Liver (tissue), 9 donors: ENCODE measurements around the gene C4B. TPM values are rescaled to one million over a fixed set of nuclear protein-coding genes. Genes with fewer than 3 reads are reported as not detected.
"Not testable (repeated sequence)": the region's sequence is repeated elsewhere in the genome, so short reads cannot be mapped to it uniquely, and the experiment has no call there.

Source experiments
- DNase-seq: peaks from one replicate; pipeline ENCODE4 v3.0.0-alpha.2; 2017; ENCODE audit warnings: low spot score
- H3K27ac ChIP-seq, 2 donors: one replicate each; pipeline ENCODE4 v1.7.0; 2013; ENCODE audit warnings: inconsistent platforms in 2 of 2, low read length in 2 of 2, control low read depth in 1 of 2, low read depth in 1 of 2, mild to moderate bottlenecking in 1 of 2
- H3K27me3 ChIP-seq, 4 donors: one replicate each; pipeline versions ENCODE4 v1.6.1 to v1.7.0; 2013; ENCODE audit warnings: low read length in 3 of 4, inconsistent platforms in 1 of 4, mild to moderate bottlenecking in 1 of 4, moderate library complexity in 1 of 4; ENCODE audit not compliant: control insufficient read depth in 4 of 4, insufficient read depth in 4 of 4
- H3K36me3 ChIP-seq, 4 donors: one replicate each; pipeline versions ENCODE4 v1.6.1 to v1.7.0; 2013; ENCODE audit warnings: low read length in 3 of 4, mild to moderate bottlenecking in 3 of 4, low read depth in 1 of 4, moderate library complexity in 1 of 4; ENCODE audit not compliant: control insufficient read depth in 4 of 4, insufficient read depth in 3 of 4
- H3K4me1 ChIP-seq, 4 donors: one replicate each; pipeline versions ENCODE4 v1.6.1 to v1.7.0; 2013; ENCODE audit warnings: low read length in 3 of 4, mild to moderate bottlenecking in 3 of 4, moderate library complexity in 1 of 4; ENCODE audit not compliant: control insufficient read depth in 4 of 4, insufficient read depth in 4 of 4
- H3K4me3 ChIP-seq, 3 donors: one replicate each; pipeline versions ENCODE4 v1.6.1 to v1.7.0; 2013; ENCODE audit warnings: low read length in 3 of 3, control low read depth in 1 of 3, low read depth in 1 of 3, mild to moderate bottlenecking in 1 of 3
- H3K9ac ChIP-seq, 2 donors: one replicate each; pipeline ENCODE4 v1.7.0; 2013; ENCODE audit warnings: low read length in 2 of 2, mild to moderate bottlenecking in 2 of 2, moderate library complexity in 2 of 2, control low read depth in 1 of 2, low read depth in 1 of 2
- H3K9me3 ChIP-seq, 4 donors: one replicate each; pipeline versions ENCODE4 v1.6.1 to v1.7.0; 2013; ENCODE audit warnings: low read length in 3 of 4; ENCODE audit not compliant: control insufficient read depth in 4 of 4
- ATF3 ChIP-seq: IDR thresholded peaks from 2 replicates; pipeline ENCODE4 v1.6.1; 2016; ENCODE audit warnings: antibody characterized with exemption
- FOXA1 ChIP-seq: IDR thresholded peaks from 2 replicates; pipeline ENCODE4 v1.6.1; 2016; ENCODE audit warnings: antibody characterized with exemption
- FOXA2 ChIP-seq: IDR thresholded peaks from 2 replicates; pipeline ENCODE4 v1.6.1; 2016; ENCODE audit warnings: antibody characterized with exemption
- GABPA ChIP-seq, 2 donors: IDR thresholded peaks in 1 of 2; conservative IDR thresholded peaks in 1 of 2; 2 replicates each; pipeline ENCODE4 v1.6.1; 2016; ENCODE audit warnings: antibody characterized with exemption in 2 of 2, mild to moderate bottlenecking in 1 of 2, moderate library complexity in 1 of 2
- HNF4A ChIP-seq, 2 donors: conservative IDR thresholded peaks; 2 replicates each; pipeline ENCODE4 v1.6.1; 2016; ENCODE audit warnings: antibody characterized with exemption in 2 of 2, mild to moderate bottlenecking in 2 of 2
- JUND ChIP-seq, 2 donors: IDR thresholded peaks; 2 replicates each; pipeline ENCODE4 v1.6.1; 2016; ENCODE audit warnings: antibody characterized with exemption in 2 of 2
- NR2F2 ChIP-seq: IDR thresholded peaks from 2 replicates; pipeline ENCODE4 v1.6.1; 2016; ENCODE audit warnings: antibody characterized with exemption
- RAD21 ChIP-seq, 2 donors: IDR thresholded peaks; 2 replicates each; pipeline ENCODE4 v1.6.1; 2016; ENCODE audit warnings: antibody characterized with exemption in 2 of 2, mild to moderate bottlenecking in 2 of 2
- REST ChIP-seq: IDR thresholded peaks from 2 replicates; pipeline ENCODE4 v1.6.1; 2016; ENCODE audit warnings: antibody characterized with exemption, mild to moderate bottlenecking
- RXRA ChIP-seq, 2 donors: IDR thresholded peaks; 2 replicates each; pipeline ENCODE4 v1.6.1; 2017 to 2018; ENCODE audit warnings: antibody characterized with exemption in 2 of 2, mild to moderate bottlenecking in 1 of 2
- SP1 ChIP-seq: IDR thresholded peaks from 2 replicates; pipeline ENCODE4 v1.6.1; 2018; ENCODE audit warnings: antibody characterized with exemption, mild to moderate bottlenecking
- TAF1 ChIP-seq: conservative IDR thresholded peaks from 2 replicates; pipeline ENCODE4 v1.6.1; 2016; ENCODE audit warnings: antibody characterized with exemption, mild to moderate bottlenecking
- YY1 ChIP-seq: IDR thresholded peaks from 2 replicates; pipeline ENCODE4 v1.6.1; 2016; ENCODE audit warnings: antibody characterized with exemption, mild to moderate bottlenecking
- WGBS: extraction: QIAGEN DNeasy Blood & Tissue Kit; methylation state at CpG from one replicate; pipeline ENCODE4 v1.1.7; 2013; 5-methylcytosine and 5-hydroxymethylcytosine counted together
- polyA plus RNA-seq, 2 donors: library from polyadenylated mRNA; stranded (reverse) in 1 of 2; unstranded in 1 of 2; fragments of 200-250 nt in 1 of 2; fragments of >200 nt in 1 of 2; fragmentation: Nextera tagmentation in 1 of 2; extraction: Ambion mirVana in 1 of 2; gene quantifications; one replicate each; pipeline versions ENCODE4 v1.2.1 to v1.2.3, GENCODE V29; 2013 to 2015
- total RNA-seq, 2 donors: library from RNA; depleted of rRNA; stranded (reverse); fragments of >200 nt; gene quantifications; one replicate each; pipeline ENCODE4 v1.2.3, GENCODE V29; 2014
- TF ChIP-seq, protein P1 (sequence below): IDR thresholded peaks from 2 replicates; pipeline ENCODE4 v1.6.1; 2016; ENCODE audit warnings: antibody characterized with exemption
- TF ChIP-seq, protein P2 (sequence below): IDR thresholded peaks from 2 replicates; pipeline ENCODE4 v1.6.1; 2016; ENCODE audit warnings: antibody characterized with exemption
- donor health status: healthy.
- donor health status: healthy.
- donor health status: healthy.
- donor health status: healthy.
- donor health status: healthy.

C4B gene
- total and polyA plus RNA-seq, 4 donors: 666 to 3,560 (median 1,406) TPM

DNA sequence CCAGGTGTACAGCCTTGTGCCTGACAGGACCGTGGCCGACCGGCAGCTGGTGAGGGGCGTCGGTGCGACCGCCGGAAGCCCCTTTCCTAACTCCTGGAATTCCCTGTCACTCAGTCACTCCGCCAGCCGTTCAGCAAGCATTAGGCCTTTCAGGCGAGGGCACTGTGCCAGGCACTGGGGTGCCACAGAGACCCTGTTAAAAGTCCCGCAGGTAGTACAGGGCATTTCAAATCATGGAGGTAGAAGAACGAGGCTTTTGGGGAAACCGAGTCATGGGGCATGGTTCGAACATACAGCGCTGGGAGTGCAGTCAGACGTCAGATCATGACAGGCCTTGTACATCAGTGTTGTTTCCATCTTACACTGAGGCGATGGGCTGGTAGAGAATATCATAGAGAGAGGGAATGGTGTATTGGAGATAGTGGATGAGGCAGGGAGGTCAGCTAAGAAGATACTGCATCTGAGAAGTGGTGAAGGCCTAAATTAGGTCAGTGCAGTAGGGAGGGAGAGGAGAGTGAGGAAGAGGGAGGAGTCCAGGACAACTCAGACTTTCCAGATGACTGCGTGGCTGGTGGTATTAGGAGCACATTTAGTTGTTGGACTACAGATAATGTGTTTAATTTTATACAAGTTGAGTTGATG is 41.8 kb upstream of the C4B start:
- H3K4me3 ChIP-seq: peak overlapping the region; percentile 69 to 93 (median 78)
- 12% methylated on average over 19 of the region's 19 CpGs for WGBS
- H3K9me3 ChIP-seq: no peaks in the 10 kb centered on the region
- H3K27ac ChIP-seq: peak overlapping the region; percentile 98 to 99
- peaks cover 6 to 27% (median 12%) of the 10 kb centered on the region in 4 donors for H3K36me3 ChIP-seq
- TF ChIP-seq HNF4A (conservative IDR thresholded peaks at IDR 0.05): no peak
- TF ChIP-seq, protein P1, sequence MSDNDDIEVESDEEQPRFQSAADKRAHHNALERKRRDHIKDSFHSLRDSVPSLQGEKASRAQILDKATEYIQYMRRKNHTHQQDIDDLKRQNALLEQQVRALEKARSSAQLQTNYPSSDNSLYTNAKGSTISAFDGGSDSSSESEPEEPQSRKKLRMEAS: no peak
- no peak for TF ChIP-seq REST
- no peak for TF ChIP-seq JUND (IDR thresholded peaks at IDR 0.05)
- no peak for TF ChIP-seq SP1
- no peak for TF ChIP-seq RXRA (IDR thresholded peaks at IDR 0.05)
- TF ChIP-seq RAD21 (IDR thresholded peaks at IDR 0.05): no peak
- TF ChIP-seq, protein P2, sequence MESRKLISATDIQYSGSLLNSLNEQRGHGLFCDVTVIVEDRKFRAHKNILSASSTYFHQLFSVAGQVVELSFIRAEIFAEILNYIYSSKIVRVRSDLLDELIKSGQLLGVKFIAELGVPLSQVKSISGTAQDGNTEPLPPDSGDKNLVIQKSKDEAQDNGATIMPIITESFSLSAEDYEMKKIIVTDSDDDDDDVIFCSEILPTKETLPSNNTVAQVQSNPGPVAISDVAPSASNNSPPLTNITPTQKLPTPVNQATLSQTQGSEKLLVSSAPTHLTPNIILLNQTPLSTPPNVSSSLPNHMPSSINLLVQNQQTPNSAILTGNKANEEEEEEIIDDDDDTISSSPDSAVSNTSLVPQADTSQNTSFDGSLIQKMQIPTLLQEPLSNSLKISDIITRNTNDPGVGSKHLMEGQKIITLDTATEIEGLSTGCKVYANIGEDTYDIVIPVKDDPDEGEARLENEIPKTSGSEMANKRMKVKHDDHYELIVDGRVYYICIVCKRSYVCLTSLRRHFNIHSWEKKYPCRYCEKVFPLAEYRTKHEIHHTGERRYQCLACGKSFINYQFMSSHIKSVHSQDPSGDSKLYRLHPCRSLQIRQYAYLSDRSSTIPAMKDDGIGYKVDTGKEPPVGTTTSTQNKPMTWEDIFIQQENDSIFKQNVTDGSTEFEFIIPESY: no peak
- no peak for TF ChIP-seq YY1
- peaks cover 6 to 34% (median 29%) of the 10 kb centered on the region in 4 donors for H3K4me1 ChIP-seq
- H3K27me3 ChIP-seq: no peaks in the 10 kb centered on the region
- DNase-seq: no peak
- peak overlapping the region; percentile 69 to 82 for H3K9ac ChIP-seq

DNA sequence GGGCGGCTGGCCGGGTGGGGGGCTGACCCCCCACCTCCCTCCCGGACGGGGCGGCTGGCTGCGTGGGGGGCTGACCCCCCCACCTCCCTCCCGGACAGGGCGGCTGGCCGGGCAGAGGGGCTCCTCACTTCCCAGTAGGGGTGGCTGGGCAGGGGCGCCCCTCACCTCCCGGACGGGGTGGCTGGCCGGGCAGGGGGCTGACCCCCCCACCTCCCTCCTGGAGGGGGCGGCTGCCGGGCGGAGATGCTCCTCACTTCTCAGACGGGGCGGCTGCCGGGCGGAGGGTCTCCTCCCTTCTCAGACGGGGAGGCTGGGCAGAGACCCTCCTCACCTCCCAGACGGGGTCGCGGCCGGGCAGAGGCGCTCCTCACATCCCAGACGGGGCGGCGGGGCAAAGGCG is 38.5 kb upstream of the C4B start:
- H3K27ac ChIP-seq, H3K36me3 ChIP-seq, H3K4me3 ChIP-seq, H3K27me3 ChIP-seq, H3K9ac ChIP-seq, DNase-seq, H3K9me3 ChIP-seq: not testable (repeated sequence)
- WGBS: 94% methylated on average over 30 of the region's 30 CpGs
- H3K4me1 ChIP-seq: peaks cover 11 to 45% (median 36%) of the 10 kb centered on the region in 4 donors

- Histone ChIP-seq H3K4me3 (peak overlapping the region; percentile 7 to 36 (median 23)), H3K36me3 (no peaks in the 10 kb centered on the region), H3K27me3 (no peaks in the 10 kb centered on the region), H3K9me3 (no peaks in the 10 kb centered on the region), H3K4me1 (peaks cover 8 to 32% (median 28%) of the 10 kb centered on the region in 4 donors), H3K27ac (peak overlapping the region; percentile 72 to 76), H3K9ac (peak overlapping the region in 1 of 2 donors; percentile 56)
- WGBS: 57% methylated on average over 12 of the region's 12 CpGs
- DNase-seq: no peak
- TF ChIP-seq FOXA2: no peak
- TF ChIP-seq TAF1: no peak
- no peak for TF ChIP-seq SP1
- TF ChIP-seq, protein P1: no peak
- peak; percentile 47 for TF ChIP-seq YY1
- no peak for TF ChIP-seq ATF3
- TF ChIP-seq GABPA (IDR thresholded peaks at IDR 0.05 in 1 of 2, conservative IDR thresholded peaks at IDR 0.05 in 1 of 2): no peak
- TF ChIP-seq RAD21 (IDR thresholded peaks at IDR 0.05): no peak
- TF ChIP-seq FOXA1: no peak
- no peak for TF ChIP-seq NR2F2
- TF ChIP-seq JUND (IDR thresholded peaks at IDR 0.05): no peak
- no peak for TF ChIP-seq HNF4A (conservative IDR thresholded peaks at IDR 0.05)
- peak; percentile 66 to 71 for TF ChIP-seq RXRA (IDR thresholded peaks at IDR 0.05)
- TF ChIP-seq, protein P2: no peak
These were observed 36.7 kb upstream of the C4B start for GRCh38 chr6:31977816-31978431.
